ENCODE measurements around the gene BCAP29.

The BCAP29 gene

GRCh38 chr7:107584716-107585115 lies 4.7 kb downstream of the BCAP29 start:
- no peak for DNase-seq

DNA sequence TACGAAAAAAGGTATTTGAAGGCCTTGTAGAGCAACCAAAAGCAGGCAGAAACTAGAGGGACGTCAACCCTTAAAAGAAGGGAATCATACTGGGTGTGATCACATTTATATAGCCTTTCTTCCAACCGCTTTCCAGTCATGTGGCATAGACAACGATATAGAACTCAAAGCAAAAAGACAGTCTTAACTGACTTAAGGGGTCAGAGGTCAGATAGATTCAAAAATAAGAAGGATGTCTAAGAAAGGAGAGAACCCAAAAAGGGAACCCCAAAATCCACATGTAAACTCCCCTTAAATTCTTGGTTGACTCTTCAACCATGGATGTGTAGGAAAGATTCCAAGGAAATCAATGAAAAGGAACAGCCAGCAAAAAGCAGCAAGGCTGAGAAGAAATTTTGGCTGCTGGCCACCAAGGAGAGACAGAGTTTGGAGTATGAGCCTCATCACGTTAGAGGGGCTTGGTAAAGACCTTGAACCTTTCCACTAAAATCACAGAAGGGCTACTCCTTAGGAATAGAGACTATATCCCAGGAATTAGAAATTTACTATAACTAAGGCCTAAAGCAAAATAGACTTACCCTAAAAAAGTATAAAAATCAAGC lies 8.6 kb downstream of the BCAP29 start:
- DNase-seq = no peak

GRCh38 chr7:107591421-107591820 lies 11.4 kb downstream of the BCAP29 start:
- DNase-seq = no peak

- no peak for DNase-seq
These were observed 12.4 kb downstream of the BCAP29 start for GRCh38 chr7:107592361-107593024.

GRCh38 chr7:107593025-107593410 lies 13.0 kb downstream of the BCAP29 start:
- no peak for DNase-seq

- no peak for DNase-seq
These were observed 15.1 kb downstream of the BCAP29 start for GRCh38 chr7:107594961-107595737.

DNA sequence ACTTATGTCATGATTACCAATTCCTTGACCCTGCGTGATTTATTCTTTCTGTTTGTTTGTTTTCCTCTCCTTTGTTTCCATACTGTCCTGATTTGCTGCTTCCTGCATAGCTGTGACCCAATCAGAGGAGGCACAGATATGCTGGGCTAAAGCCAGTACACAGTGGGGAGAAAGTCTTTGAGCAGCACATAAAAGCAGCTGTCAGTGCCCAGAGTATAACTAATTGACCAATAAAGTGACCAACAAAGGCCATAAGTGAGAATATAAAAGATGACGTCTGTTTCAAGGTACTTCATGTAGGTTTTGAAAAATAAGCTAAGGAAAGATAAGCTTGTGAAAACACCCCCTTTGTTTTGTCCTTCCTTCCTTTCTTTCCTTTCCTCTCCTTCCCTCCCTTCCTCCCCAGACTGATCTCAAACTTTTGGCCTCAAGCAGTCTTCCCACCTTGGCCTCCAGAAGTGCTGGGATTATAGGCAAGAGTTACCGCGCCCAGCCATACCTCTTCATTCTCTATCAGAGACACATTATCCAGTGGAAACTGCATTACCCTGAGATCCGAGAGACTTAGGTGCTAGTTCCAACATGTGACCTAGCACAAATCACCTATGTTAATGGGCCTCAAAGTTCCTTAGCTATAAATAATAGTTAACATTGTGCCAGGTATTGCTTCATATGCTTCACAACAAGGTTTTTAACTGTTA lies 17.0 kb downstream of the BCAP29 start:
- no peak for DNase-seq

DNA sequence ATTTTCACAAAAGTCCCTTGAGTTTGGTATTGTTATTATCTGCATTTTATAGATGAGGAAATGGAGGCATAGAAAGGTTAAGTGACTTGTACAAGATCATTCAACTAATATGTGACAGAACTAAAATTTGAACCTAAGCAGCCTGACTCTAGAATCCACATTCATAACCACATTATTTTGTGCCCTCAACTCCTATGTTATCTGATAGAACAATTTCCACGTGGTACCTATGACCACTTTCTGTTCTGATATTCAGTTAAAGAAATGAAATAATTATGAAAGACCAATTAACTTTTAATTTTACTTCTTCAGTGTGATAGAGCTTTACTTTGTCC lies 17.5 kb downstream of the BCAP29 start:
- no peak for DNase-seq

- DNase-seq = no peak
These were observed 17.9 kb downstream of the BCAP29 start for GRCh38 chr7:107597953-107598352.

GRCh38 chr7:107599262-107599661 lies 19.2 kb downstream of the BCAP29 start:
- no peak for DNase-seq

DNA sequence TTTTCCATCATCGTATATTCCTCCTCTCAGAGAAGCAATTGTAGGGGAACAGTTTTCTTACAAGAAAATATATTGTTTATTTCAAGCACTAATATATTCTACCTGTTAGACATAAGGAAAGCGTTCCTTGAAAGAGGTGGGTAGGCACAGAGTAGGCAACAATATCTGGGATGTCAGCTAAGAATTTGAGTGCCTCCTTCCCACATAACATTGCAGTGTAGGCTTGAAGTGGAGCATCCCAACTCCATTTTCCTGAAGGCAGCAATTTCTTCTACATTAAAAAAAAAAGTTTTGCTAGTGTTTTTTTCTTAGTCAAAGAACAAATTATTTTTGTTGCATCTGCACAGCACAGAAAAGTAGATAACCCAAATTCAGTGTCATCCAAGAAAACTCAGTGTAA lies 20.8 kb downstream of the BCAP29 start:
- DNase-seq = no peak

DNA sequence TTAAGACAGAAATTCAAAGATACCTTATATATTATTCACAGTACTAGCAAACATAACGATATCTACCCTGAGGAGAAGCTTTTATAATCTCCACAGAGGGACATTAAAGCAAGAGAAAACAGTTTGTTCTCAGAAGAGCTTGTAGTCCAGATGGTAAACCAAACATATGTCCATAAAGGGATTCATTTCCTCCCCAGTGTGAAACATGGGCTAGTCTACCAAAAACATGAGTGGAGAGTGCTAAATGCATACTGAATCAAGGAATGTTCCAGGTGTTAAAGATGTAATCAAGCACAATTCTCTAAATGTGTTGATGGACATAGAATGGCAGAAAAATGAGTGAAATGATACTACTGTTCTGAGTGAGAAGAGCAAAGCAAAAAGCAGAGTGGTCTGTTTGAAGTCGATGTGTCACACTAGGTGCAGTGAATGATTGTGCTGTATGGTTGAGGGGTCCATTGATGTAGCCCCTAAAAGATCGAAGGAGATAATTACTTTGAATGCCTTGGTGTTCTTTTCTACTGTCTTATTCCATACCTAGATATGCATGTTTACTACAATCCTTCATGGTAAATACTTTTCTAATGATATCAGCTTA lies 25.3 kb downstream of the BCAP29 start:
- DNase-seq = no peak

- no peak for DNase-seq
These were observed 26.3 kb downstream of the BCAP29 start for GRCh38 chr7:107606303-107606702.

DNA sequence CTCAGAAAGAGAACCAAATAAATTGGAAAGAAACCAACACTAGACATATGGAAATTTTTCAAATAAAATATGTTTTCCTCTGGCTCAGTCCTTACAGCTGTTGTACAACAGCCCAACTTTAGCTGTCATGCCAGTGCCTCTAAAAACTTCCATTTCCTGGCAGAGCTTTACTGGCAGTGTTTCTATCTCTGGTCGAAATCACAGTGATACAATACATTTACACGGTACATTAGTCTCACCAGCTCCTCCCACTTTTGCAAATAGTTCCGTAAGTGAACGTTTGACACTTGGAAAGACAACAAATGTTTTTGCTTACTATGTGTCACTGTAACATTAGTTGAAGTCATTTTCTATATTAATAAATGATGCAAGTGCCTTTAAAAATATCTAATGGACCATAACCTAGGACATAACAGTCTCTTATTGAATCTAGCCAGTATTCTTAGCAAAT lies 29.8 kb downstream of the BCAP29 start:
- DNase-seq = no peak

DNA sequence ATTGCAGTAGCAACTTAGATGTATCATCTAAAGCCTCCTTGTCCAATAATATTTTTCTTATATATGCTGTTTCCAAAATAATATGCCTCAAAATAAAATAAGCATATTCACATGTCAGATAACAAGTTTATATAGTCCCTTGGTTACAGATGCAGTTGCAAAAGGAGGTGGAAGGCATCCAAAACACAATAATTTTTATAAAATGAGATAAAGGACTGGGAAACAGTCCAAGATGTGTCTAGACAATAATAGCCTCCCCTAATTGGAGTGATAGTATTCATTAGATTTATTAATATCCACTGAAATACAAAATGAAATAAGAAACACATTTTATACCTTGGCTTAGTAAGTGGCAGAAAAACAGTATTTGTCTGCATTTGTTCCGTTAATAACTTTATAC lies 30.3 kb downstream of the BCAP29 start:
- DNase-seq = no peak

- no peak for DNase-seq
These were observed 33.4 kb downstream of the BCAP29 start for GRCh38 chr7:107613439-107613838.

DNA sequence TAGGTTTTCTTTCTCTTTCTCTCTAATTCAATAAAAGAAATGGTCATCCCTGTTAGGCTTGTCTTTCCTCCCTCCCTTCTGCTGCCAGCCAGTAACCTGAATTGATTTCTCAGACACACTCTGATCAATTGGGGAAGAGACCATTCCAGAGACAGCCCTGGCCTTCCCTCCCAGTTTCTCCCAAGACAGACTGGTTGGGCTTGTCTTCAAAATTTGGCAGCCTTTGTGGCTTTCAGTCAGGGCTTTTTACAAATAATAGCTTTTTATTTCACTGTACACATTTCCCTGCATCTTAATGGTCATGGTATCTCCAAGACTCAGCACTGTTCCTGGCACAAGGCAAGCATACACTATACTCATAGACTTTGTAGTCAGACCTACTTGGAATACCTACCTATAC lies 33.9 kb downstream of the BCAP29 start:
- DNase-seq = no peak

DNA sequence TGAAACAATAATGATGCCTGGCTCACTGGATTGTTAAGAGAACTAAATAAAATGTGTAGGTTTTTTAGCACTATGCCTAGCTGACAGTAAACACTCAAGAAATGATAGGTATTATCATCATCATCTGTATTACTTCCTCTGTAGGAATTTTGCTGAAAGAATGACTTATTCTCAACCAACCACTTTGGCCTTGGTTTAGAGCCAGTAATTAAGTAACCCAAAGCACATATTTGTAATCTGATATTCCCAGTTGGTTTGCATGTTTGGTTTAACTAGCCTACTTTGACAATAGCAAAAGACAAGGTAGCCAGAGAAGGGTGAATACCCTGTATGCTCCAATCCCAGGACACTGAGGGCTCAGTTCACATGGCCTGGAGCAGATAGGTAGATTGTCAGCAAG lies 34.4 kb downstream of the BCAP29 start:
- no peak for DNase-seq

DNA sequence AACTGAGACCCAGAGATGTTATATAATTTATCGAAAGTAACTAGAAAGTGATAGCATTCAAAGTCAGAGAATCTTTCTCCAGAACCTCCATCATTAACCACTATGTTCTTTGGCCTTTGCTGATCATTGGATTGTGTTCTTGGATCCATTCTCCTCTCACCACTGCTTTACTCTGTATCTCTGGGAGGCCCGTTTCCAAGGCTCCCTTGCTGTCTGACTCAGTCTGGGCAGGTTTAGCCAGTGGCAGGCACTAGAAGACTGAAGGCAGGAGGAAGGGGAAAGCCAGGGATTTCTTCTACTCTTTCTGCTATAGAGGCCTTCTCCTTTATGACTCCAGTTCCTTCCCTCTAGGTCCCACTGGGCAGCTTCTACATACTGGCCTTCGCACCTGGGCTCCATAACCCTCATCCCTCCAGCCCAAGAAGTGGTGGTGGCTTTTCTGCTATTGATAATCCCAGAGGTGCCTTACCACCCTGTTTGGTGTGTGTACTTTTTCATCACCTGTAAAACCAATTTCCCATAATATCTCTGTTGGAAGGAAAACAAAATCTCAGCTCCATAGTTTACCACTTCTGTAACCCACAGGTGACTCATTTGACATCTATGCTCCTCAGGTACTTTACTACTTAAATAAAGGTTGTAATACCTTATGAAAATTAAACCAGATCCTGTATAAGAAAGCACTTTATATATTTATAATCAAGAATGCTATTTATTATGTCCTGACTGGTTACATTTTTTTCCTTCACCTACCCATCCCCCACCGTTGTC lies 36.0 kb downstream of the BCAP29 start:
- no peak for DNase-seq

GRCh38 chr7:107622429-107622828 lies 42.4 kb downstream of the BCAP29 start:
- DNase-seq = no peak

DNA sequence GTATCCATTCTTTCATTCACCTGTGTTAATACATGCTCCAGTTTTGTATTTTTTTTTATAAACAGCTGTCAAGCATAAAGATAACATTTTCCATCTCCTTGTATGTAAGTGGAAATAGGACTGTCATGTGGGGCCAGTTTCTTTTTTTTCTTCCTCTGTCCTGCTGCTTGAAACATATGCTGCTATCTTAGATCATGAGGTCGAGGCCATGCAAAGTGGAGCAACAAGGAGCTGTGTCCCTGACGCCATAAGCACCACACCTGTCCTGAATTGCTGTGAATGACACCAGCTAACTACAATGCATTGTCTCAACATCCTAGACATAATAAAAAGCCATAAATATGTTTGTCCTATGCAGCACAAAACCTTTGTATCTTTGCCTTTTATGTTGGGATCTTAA lies 42.8 kb downstream of the BCAP29 start:
- no peak for DNase-seq

DNA sequence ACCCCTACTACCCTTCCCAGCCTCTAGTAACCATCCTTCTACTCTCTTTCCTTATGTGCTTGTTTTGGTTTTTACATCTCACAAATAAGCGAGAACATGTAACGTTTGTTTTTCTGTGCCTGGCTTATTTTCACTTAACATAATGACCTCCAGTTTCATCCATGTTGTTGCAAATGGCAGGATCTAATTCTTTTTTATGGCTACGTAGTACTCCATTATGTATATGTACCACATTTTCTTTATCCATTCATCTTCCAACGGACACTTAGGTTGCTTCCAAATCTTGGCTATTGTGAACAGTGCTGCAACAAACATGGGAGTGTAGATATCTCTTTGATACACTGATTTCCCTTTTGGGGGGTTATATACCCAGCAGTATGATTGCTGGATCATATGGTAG lies 47.0 kb downstream of the BCAP29 start:
- DNase-seq = no peak

Data from NCI-H345 (cell line).